ENCODE data around the gene HOXD11. TPM values are rescaled to one million over a fixed set of nuclear protein-coding genes. Genes with fewer than 3 reads are reported as not detected.

Gene HOXD11
- total RNA-seq, 1 donor from 2014 or later = not detected

- intact Hi-C loops (cut with micrococcal nuclease) = loop anchor here (1.0 to 5.0 kb wide), 5 partner anchors 315 to 1007 kb away; no protein-coding TSS in a partner anchor
Measured at GRCh38 chr2:176140513-176141317, 33.6 kb downstream of the HOXD11 start.

- intact Hi-C loops (cut with micrococcal nuclease) = loop anchor here (5.0 kb wide), 3 partner anchors 410 to 1005 kb away; no protein-coding TSS in a partner anchor
Measured at GRCh38 chr2:176142281-176142680, 35.2 kb downstream of the HOXD11 start.

- intact Hi-C loops (cut with micrococcal nuclease) = no loop called here
Measured at GRCh38 chr2:176145085-176145969, 38.2 kb downstream of the HOXD11 start.

GRCh38 chr2:176146101-176146500, 39.0 kb downstream of the HOXD11 start:
- intact Hi-C loops (cut with micrococcal nuclease) = no loop called here

- intact Hi-C loops (cut with micrococcal nuclease) = no loop called here
Measured at GRCh38 chr2:176146645-176147044, 39.6 kb downstream of the HOXD11 start.

DNA sequence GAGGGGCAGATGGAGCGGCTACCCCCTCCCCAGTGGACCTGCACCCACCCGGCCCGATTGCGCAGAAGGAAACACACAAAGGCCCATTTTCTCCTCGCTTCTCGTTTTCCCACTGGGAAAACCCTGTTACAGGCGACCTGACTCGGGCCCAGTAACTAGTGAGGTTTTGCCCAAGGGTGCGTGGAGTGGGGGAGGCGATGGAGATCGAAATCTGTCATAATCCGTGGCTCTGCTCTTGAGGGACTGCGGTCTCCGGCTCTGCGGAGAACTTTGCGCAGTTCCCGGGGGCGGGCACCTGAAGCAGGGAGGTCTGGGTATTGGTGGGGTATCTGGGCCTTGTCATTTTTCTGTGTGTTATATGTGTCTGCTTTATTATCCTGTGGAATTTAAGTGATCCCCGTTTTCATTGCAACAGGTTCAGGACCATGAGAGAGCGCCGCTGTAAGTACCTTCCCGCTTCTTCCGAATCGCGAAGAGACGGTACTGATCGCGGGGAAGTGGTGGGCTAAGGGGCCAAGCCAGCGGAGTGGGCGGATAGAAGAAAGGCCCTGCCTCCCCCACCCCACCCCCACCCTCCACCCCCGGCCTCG, 40.2 kb downstream of the HOXD11 start:
- intact Hi-C loops (cut with micrococcal nuclease) = no loop called here

DNA sequence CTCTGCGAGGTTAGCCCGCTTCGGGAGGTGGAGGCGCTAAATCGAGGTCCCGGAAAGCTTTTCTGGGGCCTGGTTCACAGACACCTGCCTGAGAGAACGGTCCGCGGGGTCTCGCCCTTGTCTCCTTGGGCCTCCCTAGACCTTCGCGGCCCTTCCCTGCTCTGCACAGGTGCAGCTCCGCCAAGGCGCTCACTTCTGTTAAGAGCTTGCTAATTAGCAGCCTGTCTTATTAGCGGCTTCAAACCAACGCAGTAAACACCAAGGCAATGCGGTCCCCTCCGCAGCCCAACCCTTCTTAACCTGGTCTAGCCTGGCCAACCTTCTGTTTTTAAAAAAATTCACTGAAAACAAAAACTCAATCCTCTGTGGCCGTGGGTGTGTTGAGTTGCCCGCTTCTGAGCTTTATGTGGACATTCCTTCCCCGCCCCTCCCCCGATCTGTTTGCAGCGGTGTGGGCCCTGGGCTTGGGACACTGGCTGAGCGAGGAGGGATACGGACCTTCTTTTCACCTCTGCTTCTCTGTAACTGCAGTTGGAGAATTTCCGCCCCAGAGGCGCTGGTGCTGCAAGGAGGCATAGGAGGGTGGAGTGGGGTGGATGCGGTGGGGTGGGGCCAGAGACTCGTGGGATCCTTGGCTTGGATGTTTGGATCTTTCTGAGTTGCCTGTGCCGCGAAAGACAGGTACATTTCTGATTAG, 40.9 kb downstream of the HOXD11 start:
- intact Hi-C loops (cut with micrococcal nuclease) = no loop called here

DNA sequence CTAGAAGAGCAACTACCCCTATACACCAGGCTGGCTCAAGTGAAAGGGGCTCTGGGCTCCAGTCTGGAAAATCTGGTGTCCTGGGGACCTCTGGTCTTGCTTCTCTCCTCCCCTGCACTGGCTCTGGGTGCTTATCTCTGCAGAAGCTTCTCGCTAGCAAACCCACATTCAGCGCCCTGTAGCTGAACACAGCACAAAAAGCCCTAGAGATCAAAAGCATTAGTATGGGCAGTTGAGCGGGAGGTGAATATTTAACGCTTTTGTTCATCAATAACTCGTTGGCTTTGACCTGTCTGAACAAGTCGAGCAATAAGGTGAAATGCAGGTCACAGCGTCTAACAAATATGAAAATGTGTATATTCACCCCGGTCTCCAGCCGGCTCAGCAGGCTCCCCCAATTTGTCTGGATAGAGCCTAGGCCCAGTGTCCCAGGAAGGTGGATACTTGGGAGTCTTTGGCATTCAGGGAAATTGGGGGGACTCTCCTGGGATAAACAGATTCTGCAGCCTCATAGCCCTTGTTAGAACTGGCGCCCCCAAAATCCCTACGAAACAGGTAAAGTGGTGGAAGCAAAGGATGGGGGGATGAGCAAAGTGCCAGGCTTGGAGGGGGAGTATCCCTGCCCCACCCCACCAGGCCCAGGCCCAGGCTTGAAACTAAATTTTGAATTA, 41.8 kb downstream of the HOXD11 start:
- intact Hi-C loops (cut with micrococcal nuclease) = no loop called here

GRCh38 chr2:176149481-176149938, 42.4 kb downstream of the HOXD11 start:
- intact Hi-C loops (cut with micrococcal nuclease) = no loop called here

- intact Hi-C loops (cut with micrococcal nuclease) = loop anchor here (2.0 kb wide), 1 partner anchor 17 kb away; no protein-coding TSS in a partner anchor
Measured at GRCh38 chr2:176149939-176150583, 43.0 kb downstream of the HOXD11 start.

GRCh38 chr2:176150584-176151441, 43.7 kb downstream of the HOXD11 start:
- intact Hi-C loops (cut with micrococcal nuclease) = loop anchor here (2.0 kb wide), 1 partner anchor 18 kb away; no protein-coding TSS in a partner anchor

DNA sequence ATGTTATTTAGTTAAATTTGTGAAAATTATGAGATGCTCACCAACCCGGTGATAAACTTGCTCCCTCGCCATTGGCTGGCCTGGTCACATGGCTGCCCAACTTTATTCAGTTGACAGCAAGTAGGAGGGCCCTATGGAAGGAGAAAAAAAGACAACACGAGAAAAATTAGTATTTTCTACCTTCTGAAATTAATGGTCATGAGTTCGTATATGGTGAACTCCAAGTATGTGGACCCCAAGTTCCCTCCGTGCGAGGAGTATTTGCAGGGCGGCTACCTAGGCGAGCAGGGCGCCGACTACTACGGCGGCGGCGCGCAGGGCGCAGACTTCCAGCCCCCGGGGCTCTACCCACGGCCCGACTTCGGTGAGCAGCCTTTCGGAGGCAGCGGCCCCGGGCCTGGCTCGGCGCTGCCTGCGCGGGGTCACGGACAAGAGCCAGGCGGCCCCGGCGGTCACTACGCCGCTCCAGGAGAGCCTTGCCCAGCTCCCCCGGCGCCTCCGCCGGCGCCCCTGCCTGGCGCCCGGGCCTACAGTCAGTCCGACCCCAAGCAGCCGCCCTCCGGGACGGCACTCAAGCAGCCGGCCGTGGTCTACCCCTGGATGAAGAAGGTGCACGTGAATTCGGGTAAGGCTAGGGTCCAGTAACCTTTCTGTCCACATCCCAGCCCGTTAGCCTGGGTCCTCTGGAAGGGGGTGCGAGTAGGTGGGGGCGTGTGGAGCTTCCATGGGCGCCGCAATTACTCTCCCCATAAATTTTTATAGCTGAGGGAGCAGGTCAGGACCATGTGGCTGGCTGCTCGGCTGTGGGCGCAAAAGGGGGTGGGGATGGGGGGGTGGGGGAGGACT, 44.6 kb downstream of the HOXD11 start, which contains the start of gene HOXD4:
Gene HOXD4 (plus strand): TSS at position 109 of the 846 bp plus-strand sequence. CDS start 84 bp downstream, at position 193.
- intact Hi-C loops (cut with micrococcal nuclease) = loop anchor here (2.0 kb wide), 1 partner anchor 19 kb away; no protein-coding TSS in a partner anchor

DNA sequence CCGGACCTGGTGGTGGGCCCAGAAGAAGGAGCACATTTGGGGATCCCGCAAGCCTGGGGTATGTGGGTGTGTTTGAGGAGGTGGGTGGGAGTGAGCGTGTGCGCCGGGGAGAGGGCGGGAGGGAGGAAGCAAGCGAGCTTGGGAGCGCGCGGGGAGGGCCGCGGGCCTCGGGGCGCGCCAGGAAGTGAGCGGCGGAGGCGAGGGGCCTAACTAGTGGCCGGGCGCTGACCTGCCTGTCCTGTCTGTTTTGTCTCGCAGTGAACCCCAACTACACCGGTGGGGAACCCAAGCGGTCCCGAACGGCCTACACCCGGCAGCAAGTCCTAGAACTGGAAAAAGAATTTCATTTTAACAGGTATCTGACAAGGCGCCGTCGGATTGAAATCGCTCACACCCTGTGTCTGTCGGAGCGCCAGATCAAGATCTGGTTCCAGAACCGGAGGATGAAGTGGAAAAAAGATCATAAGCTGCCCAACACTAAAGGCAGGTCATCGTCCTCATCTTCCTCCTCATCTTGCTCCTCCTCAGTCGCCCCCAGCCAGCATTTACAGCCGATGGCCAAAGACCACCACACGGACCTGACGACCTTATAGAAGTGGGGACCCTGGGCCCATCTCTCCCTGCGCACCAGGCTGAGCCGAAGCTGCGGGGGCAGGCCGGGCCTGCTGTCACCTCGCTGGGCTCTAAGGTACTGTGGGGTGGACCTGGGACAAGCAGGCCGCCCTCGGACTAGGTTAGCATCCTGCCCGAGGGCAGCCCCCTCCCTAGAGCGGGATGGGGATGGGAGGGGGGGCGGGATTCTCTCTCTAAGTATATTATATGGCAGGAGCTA, 45.5 kb downstream of the HOXD11 start:
- intact Hi-C loops (cut with micrococcal nuclease) = no loop called here

- intact Hi-C loops (cut with micrococcal nuclease) = no loop called here
Measured at GRCh38 chr2:176154576-176155252, 47.6 kb downstream of the HOXD11 start.

DNA sequence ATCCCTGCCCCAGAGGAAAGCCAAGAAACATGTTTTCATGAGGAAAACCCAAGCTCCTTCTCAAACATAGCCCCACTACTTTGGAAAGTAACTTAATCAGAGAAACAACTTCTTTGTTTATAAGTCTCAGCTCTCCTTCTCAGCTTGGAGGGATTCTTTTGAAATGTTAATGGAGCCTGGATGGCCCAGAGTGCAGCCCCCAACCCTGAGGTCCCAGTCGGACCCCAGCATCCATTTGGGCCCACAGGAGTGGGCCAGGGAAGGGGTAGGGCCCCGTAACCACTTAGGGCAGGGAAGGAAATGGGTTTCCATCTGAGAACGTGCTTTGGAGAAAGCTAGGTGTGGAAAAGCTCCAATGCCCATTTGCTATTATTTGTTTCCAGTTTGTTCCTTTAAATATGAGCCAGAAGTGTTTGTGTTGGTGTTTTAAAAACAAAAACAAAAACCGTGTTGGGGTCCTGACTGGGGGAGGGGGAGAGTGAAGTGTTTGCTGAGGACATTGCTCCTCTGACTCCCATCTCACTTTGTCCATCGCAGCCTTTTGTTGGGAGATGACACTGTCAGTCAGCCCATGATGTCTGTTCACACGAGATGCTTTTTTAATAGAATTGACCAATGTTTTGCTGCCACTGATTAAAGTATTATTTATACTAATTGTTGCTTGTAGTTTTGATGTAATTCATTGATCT, 48.4 kb downstream of the HOXD11 start:
- intact Hi-C loops (cut with micrococcal nuclease) = no loop called here

Measured in T-helper 2 cell treated with Interferon-gamma antibody and Interleukin-4, amounts not matched to agents 100 ng/mL and 5 ng/mL, for 36 hours (primary cell).